Stimulated activated CD4-positive, alpha-beta T cell treated with anti-CD3 and anti-CD28 coated beads, Interleukin-15, amount 100 ng/mL, for 48 hours (primary cell): Measurements from ENCODE around the gene PHLDB1.
"Not testable (repeated sequence)": the region's sequence is repeated elsewhere in the genome, so short reads cannot be mapped to it uniquely, and the experiment has no call there.

Experiments
- DNase-seq, 2 donors: peaks; one replicate each; pipeline ENCODE4 v3.0.0-alpha.2; 2020; ENCODE audit warnings: low read depth in 2 of 2

The PHLDB1 gene

DNA sequence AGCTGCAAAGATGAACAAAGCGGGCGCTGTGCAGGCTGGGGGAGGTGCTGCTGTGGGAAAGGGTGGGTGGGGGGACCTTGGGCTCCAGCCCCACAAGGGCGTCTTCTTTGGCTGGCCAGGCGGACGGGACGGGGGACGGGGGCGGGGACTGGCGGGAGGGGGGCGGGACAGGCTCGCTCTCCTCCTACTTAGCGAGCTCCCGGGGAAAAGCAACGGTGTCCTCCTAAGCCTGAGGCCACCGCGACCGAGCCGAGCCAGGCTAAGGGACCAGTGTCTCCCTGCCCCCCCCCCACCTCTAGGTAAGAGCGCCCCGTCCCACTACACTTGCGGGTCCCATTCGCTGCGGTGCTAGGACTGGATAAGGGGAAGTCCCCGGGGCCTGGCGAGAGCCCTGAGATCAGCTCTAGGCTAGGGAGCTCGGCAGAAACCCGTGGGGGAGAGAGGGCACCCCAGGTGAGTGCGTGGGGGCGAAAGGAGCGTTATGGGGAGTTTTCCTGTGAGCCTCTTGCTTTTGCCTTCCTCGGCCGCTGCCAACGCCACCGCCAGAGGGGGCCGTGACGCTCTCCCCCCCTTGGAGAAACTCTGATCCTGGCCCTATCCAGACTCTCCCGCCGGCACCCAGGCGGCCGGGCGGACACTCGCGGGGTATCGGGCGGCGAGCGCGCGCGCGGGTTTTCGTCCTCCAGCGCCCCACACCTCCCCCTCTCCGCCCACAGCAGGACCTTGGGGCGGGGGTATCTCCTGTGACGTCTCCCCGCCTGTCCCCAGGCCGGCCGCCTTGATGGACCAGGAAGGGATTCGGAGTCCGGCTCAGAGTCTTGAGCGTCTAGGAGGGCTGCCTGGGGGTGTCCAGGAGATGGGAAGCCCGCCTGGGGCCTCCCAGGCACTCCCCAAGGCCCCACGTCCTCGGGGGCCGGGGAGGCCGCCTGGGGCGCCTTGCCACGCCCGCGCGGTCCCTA lies at the start of gene PHLDB1:
Gene PHLDB1, plus strand, starts transcription at position 215 of the 959 bp plus-strand sequence. CDS start 6,222 bp downstream, outside the sequence.
- peak in 1 of 2 donors; percentile 16 for DNase-seq

- no peak for DNase-seq
Measured at GRCh38 chr11:118560806-118561205, 46.6 kb upstream of the PHLDB1 start.

DNA sequence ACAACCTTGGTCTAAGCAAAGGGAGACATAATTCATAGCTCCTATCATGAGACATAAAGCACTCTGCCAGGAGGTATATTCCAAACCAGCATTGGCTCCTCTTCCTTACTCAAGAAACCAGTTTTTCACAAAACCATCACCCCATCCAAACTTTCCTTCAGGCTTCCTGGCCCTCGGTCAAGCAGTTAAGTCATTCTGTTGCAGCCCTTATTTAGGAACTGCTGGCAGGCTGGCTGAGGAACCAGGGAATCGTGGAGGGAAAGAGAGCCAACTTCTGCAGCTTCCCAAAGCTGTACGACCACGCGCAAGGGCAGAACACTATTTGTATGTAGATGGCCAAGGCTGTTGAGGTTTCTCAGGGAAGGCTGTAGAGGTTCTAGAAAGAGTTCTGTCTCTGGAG lies 42.4 kb upstream of the PHLDB1 start:
- no peak for DNase-seq

GRCh38 chr11:118569670-118570069 lies 37.7 kb upstream of the PHLDB1 start:
- DNase-seq, result no peak

- no peak for DNase-seq
Measured at GRCh38 chr11:118570787-118571186, 36.6 kb upstream of the PHLDB1 start.

GRCh38 chr11:118571701-118572060 lies 35.7 kb upstream of the PHLDB1 start:
- DNase-seq, result not testable (repeated sequence)

- peak; percentile 59 to 60 for DNase-seq
Measured at GRCh38 chr11:118572061-118572980, 35.1 kb upstream of the PHLDB1 start, which contains the start of gene ARCN1. TSS of gene ARCN1 (plus strand) at chr11:118572409. CDS start at chr11:118572548, 139 bp downstream.

GRCh38 chr11:118572981-118573550 lies 34.3 kb upstream of the PHLDB1 start:
- peak in 1 of 2 donors; percentile 11 for DNase-seq

GRCh38 chr11:118574636-118575035 lies 32.8 kb upstream of the PHLDB1 start:
- DNase-seq, result no peak

GRCh38 chr11:118577995-118578394 lies 29.4 kb upstream of the PHLDB1 start:
- not testable (repeated sequence) for DNase-seq

DNA sequence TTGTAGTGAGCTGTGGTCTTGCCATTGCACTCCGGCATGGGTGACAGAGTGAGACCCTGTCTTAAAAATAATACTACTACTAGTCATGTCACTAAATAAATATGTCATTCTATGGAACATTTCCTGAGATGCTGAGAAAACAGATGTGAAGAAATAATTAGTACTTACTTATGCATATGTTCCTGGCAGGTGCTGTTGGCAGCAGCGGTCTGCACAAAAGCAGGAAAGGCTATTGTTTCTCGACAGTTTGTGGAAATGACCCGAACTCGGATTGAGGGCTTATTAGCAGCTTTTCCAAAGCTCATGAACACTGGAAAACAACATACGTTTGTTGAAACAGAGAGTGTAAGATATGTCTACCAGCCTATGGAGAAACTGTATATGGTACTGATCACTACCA lies 26.4 kb upstream of the PHLDB1 start:
- no peak for DNase-seq

DNA sequence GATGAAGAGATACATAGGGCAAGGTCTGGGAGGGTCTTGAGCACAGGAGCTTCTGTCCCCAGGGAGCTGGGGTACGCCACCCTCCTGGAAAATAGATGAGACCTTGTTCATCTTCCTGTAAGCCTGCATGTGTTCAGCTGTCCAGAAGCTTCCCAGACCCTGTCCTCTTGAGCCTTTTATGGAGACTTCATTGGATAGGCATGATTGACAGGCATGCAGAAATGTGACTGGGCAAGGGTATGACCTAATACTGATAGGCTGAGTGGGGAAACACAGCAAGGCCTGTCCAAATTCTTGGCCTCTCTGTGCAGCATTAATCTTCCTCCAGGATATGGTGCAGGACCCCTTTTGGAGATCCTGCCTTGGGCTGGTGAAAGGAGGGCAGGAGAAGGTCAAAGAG lies 19.5 kb upstream of the PHLDB1 start:
- DNase-seq, result no peak

GRCh38 chr11:118592616-118593367 lies 14.6 kb upstream of the PHLDB1 start:
- DNase-seq, result no peak

DNA sequence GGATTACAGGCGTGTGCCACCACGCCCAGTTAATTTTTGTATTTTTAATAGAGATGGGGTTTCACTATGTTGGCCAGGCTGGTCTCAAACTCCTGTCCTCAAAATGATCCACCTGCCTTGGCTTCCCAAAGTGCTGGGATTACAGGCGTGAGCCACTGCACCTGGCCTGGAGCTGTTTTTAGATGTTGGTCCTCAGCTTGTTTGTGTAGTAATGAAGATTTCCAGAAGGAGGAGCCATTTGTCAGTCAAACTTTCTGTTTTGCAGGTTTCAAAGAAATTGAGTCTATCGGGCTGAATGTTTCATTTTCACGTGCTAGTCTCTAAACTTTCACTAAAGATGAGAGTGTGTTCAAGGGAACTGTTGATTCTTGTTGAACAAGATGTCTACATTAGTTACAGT lies 12.4 kb upstream of the PHLDB1 start:
- not testable (repeated sequence) for DNase-seq

GRCh38 chr11:118596224-118597146 lies 10.9 kb upstream of the PHLDB1 start:
- DNase-seq, result no peak

DNA sequence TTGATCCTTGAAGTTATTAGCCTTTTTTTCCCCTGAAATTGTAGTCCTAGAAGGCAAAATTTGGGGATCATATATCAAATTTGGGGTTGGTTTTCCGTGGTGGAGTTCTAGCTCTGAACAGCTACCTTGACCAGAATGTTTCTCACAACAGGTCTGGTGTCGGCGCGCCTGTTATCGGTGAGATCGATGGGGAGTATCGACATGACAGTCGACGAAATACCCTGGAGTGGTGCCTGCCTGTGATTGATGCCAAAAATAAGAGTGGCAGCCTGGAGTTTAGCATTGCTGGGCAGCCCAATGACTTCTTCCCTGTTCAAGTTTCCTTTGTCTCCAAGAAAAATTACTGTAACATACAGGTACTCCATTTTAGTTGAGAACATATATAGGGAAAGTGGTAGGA lies 9.9 kb upstream of the PHLDB1 start:
- no peak for DNase-seq

DNA sequence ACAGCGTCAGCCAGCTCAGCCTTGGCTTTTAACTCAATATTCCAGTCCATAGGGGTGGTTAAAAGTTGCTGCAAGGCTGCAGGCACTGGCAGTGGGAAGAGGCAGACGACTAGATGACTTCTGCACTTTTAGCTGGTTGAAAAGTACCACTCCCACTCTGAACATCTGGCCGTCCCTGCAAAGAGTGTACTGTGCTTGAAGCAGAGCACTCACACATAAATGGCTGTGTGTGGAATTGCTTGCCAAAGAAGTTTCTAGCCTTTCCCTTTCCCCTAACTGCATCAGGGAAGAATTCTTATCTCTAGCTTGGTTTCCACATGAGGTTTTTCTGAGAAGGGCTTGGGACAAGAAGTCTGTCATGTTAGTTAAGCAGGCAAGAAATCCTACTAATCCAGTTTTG lies 5.1 kb upstream of the PHLDB1 start:
- DNase-seq, result no peak

- DNase-seq, result not testable (repeated sequence)
Measured at GRCh38 chr11:118603709-118604108, 3.7 kb upstream of the PHLDB1 start.

GRCh38 chr11:118604566-118604965 lies 2.8 kb upstream of the PHLDB1 start:
- DNase-seq, result no peak
